CD4-positive, alpha-beta T cell treated with Interferon gamma for 1 hour (primary cell): Measurements from ENCODE around the gene HDAC9.

Experiments
- DNase-seq: peaks from one replicate; pipeline ENCODE4 v3.0.0-alpha.2; 2020

The HDAC9 gene

DNA sequence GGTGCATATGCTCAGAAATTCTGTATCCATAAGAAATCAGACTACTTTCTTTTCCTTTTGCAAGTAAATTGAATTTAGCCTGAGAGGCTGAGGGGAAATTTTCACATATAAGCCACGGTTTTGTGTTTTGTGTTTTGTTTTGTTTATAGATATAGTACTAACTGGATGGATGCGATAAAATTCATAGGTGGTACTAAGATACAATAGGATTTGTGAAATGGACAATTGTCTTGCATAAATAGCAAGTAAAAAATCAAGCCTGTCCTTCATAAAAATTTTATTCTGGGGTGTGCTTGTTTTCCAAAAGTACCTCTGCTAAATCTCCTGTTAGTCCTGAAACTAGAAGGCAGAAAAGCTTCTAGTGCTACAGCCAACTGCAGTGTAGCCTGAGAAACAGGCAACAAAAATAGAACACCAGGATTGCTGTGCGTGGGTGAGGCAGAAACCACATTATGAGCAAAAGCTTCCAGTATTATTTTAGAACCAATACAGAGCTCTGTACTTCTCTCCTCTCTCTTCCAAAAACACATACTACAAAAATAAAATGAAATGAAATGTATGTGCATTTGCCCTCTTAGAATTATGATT is 634 bp upstream of the HDAC9 start:
- DNase-seq = no peak

DNA sequence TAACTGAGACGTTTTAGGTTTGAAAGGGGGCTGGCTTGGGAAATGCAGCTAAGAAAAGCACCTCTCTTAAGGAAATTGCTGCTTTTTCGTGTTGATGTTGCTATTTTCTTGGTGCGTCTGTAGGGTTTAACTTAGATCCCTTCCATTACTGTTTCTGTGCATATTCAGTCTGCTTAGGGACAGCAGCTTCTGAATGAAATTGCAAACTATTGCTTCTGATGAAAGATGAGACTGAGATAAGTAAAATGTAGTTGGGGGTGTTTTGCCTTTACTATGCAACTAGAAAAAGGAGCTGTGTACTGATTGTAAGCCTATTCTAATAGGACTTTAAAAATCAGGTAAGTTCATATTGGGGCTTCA is 772 bp downstream of the HDAC9 start:
- no peak for DNase-seq

DNA sequence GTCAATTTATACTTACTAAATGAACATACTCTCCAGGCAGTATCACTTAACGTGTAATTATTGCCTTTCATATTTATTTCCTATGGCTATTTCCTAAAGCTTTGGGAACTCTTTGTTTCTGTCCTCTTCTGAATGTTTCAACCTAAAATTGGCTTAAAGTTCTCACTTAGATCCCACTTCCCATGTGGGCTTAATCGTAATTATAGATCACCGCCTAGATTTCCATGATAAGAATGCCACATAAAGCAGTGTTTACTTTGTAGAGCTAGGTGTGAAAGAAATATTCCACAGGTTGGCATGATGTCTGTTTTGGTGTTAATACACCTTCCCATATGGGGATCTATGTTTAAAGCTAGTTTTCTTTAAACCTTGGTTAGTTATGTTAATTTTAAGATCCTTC is 1.5 kb downstream of the HDAC9 start:
- DNase-seq = no peak

DNA sequence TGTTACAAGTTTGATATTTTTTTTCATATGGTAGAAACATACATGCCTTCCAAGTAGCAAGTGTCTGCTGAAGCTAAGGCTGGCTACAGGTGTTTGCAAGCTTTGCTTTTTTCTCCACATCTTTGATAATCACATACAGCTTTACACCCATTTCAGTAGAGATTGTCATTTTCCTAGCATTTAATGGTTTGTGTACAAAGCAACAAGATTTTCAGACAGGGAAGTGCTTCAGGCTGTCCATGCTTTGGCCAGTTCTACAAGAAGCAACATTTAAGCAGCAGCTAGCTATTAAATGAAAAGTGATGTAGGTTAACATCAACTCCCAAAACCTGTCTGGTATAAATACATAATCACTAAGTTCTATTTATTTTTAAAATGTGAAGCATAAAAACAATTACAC is 2.3 kb downstream of the HDAC9 start:
- DNase-seq = no peak

DNA sequence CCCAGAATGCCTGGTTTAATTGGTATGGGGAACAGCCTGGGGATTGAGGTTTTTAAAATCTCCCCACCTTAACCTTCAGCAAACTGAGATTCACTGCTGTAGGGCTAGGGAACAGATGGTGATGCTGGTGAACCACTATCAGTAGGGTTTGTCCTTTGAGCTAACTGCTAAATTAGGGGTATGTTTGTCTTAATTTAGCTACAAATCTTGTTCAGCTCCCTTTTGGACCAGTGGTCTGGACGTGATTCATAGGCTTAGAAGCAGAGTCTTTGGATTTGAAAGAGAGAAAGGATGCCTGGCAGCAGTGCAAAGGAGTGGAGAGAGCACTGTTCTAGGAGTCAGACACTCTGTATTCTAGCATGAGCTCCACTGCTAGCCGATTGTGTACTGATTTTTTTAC is 2.8 kb downstream of the HDAC9 start:
- DNase-seq = no peak

DNA sequence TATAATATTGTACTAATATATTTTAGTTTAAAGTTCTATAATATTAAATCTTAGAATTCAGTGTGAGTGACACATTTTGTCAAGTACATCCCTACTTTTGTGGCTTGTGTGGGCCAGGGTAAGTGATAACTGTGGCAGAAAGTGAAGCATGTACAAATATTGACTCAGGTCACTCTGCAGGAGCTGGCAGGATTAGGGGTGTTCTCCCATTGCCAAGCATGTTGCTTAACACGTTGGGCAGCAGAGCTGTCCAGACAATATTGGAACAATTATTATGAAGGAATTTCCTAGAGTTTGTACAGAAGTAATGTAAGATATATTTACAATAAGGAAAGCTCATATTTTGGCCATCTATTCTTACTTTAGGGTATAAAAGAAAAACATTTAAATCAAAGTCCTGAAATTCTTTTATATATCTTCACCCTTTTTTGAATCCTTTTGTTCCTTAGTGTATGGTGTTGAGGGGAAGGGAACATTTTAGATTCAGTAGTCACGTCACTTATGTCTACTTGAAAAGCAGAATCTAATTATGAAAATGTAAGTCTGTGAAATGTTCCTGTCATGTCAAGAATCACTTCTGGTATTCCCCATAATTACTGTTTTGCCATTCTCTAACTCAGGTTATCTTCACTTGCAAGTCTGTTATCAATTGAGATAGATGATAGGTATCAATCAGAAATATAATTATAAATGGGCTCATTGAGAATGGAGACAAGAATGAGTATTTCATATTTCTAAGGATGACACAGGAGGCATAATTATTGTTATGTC is 4.0 kb downstream of the HDAC9 start:
- no peak for DNase-seq

DNA sequence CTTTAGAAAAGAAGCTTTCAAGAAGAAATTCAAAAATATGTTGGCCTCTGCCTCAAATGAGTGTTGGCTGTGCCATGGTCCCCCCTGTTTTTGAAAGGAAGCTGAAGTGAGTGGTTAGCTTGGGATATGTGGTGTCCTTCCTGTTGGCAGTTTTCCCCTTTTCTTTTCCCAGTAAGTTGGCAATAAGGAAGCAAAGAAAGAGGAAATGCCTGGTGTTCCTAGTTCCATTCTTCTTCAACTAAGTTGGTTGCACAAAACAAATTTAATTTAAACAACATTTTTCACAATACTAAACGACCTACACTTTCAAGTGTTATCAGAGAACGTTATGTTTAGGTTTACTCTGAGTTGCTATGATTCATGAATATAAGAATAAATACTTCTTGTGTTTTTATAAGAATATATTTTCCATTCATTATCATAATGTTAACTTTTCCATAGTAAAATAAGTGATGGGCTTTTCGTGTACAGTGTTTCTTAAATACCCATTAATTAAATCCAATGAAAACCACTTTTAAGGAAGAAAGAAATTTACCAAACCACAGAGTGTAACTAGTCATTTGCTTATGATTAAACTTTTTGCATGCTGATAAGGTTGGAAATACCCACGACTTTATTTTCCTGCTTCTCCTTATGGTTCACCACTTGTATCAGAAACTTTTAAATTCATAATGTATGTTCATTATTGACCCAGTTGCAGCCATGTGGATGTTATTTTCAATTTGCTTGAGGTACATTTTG is 7.7 kb downstream of the HDAC9 start:
- no peak for DNase-seq

DNA sequence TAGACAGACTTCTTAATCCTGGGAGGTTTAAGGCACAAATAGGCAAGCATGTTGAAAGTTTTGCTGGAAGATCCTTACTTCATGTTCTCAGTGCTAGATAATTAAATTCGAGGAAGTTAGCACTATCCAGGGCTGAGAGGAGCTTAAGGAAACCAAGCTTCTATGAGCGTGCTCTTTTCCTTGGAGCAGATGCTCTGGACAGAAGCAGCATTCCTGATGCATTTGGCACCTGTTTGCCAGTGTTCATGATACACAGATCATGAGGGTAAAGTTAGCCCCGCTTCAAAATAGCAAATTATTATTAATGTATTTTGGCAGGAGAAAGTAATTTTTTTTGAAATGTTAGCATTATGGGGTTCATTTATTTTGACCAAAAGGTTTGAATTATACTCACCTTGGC is 9.4 kb downstream of the HDAC9 start:
- DNase-seq = no peak

DNA sequence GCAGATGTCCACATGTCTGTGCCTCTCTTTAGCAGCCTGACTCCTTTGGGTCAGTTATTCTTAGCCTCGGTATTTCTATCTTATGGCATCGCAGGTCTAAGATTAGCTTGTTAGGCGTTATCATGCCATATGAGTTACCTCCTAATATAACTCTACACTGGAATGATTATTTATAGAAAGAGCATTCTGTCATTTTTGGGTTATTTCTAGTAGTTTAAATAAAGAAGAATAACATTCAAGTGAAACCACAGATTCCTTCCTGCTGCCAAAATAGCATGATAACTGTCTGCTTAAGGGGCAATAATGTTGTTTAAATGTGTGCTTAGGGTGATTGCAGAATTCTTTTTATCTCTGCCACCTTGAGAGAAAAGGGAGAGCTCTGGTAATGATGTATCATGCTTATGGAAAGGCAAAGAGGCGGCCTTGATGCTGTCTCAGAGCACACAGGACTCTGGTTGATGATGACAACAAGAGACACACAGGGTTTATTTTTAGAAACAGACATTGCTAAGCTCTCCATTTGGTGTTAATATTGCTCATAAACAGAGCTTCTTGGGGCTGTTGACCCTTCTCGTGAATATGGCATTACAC is 10.4 kb downstream of the HDAC9 start:
- DNase-seq = no peak

DNA sequence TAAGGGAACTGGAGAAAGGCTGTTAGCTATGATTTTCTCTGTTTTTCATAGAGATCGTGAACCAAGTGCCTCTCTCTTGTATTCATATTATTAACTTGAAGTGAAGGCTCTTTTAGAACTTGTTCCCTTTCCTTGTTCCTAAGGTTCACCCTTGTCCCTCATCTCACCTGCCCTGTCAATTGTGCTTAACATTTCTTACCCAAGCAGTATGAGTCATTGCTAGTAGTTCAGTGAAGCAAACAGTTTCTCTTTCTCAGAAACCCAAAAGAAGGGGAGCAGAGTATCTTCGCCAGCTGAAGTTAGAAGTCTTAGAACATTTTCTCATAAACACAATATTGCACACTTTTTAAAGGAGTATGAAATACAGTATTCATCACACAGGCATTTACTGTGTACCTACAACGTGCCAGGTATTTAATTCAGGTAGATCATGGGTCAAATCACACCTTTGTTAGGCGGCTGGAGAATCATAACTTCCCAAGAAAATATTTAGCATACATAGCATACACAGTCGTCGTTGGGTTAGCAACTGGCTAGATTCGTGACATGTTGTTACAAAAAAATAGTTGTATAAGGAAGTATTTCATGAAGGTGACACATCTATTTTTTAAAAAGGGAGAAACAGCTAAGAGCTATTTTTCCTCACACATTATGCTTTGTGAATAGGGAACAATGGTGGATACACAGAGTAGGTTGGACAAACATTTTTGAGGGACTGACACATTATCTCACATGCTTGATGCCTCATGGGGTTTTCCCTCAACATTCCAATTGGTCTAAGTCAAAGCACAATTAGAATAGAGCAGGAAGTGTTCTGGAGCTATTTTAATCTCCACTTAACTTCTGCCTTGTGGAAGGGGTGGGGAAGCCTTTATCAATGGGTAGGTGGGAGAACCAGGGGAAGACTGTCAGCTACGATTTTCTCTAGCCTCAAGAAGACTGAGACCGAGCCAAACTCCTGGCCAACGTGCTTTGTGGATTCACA is 13.2 kb downstream of the HDAC9 start:
- DNase-seq = no peak

DNA sequence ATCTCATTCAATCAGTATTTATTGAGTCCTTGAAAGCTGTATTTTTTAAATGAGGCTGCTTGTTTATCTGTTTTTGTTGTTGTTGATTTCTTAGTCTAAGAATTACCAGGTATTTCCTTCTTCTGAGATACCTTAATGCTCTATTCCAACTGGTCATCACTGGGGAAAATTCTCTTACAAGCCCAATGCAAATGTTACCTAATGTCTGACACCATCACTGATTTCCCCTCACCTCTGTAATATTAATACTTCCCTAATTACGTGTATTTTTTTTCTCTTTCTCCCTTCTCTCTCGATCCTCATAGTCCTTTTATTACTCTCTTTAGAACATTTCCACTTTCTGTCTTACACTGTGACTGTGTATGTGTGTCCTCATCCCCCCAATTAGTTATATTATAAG is 13.9 kb downstream of the HDAC9 start:
- DNase-seq = no peak

DNA sequence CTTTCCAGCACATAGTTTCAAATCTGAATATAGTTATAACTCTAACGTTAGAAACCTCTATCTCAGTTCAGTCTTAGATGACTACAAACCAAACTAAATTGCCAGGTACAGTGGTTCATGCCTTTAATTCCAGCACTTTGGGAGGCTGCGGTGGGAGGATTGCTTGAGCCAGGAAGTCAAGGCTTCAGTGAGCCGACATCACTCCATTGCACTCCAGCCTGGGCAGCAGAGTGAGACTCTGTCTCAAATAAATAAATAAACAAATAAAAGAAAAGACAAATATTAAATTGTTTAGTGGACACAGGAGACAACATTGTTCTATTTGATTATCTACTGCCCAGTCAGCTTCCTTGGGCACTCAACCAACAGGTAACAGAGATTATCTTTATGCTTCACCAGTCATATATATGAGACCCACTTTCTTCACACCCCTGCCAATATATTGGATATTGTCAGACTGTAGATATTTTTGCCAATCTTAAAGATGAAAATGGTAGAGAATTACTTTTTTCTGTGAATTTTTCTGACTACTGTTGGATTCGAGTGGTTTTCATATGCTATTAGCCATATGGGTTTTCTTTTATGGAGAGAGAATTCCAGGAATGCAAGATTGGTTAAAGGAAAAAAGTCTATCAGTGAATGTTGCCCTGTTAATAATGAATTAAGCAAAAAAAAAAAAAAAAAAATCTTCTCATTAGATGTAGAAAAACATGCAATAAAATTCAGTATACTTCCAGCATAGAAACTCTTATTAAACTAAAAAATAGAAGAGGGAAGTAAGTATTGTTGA is 16.0 kb downstream of the HDAC9 start:
- DNase-seq = no peak

DNA sequence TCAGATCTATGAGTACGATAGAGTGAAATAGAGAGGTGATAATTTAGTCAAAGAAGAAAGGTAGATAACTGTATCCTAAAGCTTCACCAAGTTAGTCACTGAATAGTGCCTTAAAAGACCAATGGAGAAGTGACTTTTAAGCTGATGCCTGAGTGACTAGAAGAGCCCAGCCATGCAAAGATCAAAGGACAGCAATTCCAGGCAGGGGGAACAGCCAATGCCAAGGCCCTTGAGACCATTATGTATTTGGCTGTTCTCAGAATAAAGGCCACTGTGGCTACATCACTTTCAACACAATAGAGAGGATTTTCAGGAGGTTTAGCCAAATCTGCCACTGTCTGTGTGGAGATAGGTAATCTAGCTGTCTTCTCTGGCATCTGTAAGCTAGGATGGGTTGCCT is 17.8 kb downstream of the HDAC9 start:
- no peak for DNase-seq

DNA sequence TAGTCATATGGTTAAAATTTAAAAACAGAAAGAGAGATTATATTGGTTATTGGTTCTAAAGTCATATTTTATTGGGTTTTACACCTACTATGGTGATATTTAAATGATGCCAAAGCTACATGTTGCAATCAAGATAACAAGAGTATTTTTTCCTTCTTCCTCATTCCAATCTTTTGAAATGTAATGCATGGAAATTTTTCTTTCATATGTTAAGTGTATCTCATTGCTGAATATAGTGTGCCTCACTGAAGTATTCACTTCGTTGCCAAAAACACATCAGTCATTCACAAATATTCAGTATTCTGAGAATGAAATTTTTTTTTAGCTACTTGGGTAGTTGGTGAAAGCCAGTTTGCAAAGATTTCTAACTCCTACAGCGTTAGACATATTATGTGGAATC is 19.5 kb downstream of the HDAC9 start:
- DNase-seq = no peak

DNA sequence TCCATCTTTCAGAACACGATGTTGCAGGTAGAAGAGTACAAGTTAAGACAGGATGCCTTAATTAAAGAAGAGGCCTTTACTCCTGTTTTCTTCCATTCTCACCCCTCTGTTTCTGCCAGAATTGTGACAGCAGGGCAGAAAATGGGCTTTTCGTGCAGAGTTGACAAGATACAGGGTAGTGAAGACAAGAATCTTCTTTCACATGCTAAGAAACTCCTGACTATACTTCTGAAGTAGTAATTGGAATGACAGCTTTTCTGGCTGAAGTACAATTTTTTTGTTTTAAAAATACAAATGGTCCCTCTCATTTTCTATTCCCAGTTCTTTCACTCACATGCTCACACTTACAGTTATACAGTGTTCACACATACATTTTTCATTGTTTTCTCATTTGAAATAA is 22.1 kb downstream of the HDAC9 start:
- DNase-seq = no peak

DNA sequence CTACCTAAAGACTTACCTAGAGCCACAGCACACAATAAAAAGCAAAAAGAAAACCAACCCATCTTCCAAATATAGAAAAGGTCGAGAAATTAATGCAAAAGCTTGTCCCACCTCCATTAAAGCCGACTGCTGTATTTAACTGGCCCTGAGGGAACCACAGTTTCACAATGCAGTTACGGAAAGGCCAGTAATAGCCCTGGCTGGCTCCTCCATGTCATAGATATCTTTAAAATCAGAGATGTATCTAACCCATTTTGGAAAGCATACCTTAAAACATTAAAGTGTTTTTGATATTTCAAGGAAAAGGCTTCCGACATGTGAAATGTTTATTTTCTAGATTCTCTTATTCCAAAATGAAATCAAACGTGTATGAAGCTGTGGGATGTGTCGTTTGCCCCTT is 23.0 kb downstream of the HDAC9 start:
- DNase-seq = no peak

DNA sequence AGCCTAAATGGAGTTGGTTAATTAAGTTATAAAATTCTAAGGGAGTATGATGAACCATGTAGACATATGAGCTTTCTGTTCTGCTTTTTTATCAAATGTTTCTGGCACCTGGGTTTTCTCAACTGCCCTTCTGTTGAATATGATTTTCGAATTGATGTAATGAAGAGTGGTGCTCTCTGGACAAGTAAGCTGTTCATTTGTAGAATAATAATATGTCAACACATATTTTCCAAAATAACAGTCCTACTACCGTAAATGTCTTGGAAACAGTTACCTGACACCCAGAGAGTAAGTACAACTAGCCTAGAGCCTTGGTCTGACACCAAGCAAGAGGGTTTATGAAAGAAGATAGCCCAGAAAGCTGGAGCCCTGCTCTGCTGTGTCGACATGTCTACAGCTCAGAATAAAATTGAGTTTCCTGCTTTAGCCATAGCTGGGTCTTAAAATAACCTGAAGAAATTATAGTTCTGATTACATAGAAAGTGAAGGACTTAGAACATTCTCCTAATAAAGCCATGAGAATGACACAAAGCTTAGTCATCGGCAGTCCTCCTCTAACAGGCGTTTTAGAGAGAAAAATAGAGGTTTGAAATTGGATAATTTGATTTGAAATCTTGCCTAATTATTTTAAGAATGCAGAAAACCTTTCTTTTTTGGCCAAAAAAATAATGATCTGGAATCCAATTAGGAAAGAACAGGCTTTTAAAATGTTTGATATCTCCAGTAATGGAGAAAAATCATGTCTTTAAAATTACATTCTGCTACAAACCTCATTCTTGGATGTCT is 25.1 kb downstream of the HDAC9 start:
- DNase-seq = no peak

DNA sequence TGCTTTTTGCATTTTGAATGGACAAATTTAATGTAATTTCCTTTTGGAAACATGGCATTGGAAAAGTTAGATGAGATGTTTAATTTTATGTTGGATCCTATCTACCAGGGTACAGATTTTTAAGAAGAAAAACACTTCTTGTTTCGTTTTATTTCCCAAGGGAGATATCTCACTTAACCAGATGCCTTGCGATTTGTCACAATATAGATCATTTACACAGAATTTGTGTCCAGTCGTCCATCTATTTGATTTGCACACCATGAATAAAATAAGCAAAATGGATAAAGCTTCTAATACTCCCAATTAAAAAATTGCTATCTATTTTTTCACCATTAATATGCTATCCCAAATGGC is 25.7 kb downstream of the HDAC9 start:
- DNase-seq = no peak

DNA sequence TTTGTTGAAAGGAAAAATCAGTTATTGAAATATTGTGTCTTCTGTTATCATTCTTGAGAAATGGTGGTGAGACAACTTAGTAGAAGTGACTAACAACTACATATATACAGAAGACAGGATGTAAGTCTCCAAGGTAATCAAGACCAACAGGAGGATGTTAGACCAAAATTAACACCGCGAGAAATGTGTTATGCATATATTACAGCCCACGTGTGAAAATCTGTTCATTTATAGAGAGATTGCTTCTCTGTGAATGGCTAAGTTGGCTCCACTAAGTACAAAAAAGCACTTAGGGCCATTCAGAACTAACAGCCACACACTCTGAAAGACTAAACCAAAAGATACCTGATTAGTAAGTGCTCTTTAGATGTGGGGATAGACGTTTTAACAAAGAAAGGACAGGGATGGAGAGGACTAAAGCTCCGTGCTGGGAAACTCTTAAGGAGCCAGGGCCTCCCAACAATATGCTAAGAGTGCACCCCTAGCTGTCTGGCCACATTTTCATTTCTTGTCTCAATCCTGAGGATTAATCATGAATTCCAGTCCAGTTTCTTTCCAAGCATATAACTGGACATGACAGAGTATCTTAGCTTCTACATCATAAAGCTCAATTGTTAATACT is 26.5 kb downstream of the HDAC9 start:
- no peak for DNase-seq

DNA sequence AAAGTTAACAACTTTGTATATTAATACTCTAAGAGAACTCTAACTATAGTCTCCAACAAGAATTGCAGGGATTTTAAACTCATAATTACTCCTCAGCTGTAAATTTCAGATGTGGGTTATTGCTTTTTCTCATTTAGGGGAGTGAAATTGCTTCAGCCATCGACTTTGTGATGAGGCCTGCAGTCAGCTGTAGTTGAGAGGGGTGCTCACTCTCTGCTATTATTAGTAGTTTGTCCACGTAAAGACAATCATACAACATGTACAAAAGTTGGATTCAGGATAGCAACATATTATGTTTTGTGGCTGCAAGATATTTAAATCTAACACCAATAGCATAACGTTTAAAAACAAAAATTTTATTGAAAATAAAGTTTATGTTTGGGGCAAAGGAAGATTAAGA is 28.7 kb downstream of the HDAC9 start:
- DNase-seq = no peak
